ENCODE measurements around the gene MAP7.
"Not testable (repeated sequence)": the region's sequence is repeated elsewhere in the genome, so short reads cannot be mapped to it uniquely, and the experiment has no call there.

Gene MAP7

DNA sequence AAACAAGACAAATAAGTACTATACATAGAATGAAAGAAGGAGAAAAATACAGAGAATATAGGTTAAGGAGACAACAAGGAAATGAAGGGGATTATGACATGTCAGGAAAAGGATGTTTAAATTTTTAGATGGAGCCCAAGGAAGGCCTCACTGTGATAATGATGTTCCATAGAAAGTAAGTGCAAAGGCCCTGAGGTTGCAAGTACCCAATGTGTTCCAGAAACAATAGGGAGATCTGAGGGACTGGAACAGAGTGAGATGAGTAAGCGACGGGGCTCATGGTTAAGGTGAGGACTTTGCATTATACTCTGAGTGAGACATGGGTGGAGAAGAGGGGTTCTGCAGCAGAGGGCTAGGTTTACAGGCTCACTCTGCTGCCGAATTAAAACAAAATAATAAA lies 137.8 kb downstream of the MAP7 start:
- no peak for DNase-seq

DNA sequence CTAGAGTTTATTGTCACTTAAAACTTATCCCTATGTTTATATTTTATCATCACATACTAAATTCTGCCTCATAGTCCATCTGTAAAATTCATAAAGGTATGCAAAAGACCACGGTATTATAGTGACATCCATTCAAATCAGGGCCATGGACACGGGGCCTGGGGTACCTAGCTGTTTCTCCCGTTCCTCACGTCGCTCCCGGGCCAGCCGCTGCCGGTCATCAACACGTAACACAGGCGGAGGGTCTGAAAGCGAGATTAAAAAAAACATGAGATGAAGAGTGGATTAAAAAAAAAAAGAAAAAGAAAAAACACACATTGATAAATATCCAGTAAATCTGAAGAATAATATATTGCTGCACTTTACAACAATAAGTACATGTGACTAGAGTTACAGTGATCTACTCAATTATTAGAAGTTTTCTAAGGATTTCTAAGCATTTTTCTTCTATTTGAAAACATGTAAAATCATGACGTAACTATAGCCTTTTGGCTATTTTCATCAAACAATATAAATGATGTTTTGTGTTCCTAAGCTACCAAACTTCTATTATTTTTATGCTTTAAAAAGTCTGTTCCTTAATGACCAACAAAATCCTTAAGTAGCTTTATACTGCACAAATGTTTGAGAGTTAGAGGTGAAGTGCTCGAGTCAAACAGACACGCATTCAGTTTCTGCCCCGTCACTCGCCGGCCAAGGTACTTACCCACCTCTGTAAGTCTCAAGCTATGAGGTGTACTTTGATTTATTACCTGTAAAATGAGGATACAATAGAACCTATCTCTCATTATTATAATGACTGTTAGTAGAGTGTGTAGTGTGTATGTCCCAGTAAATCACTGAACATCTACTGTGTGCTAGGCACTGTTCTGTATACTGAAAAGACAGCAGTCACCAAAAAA lies 138.5 kb downstream of the MAP7 start:
- DNase-seq = no peak

DNA sequence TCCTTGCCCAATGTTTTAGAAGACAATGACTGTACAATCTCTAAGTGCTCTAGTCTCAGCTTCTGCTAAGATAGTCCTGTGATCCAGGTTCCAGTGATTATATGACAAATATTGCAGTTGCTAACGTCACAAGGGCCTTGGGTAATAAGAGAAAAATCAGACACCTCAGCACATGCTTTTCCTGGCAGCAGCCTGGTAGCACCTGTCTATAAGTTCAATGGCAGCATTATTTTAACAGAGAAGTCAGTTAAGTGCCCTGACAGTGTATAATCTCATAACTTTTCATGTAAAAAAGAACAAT lies 139.2 kb downstream of the MAP7 start:
- DNase-seq = no peak

DNA sequence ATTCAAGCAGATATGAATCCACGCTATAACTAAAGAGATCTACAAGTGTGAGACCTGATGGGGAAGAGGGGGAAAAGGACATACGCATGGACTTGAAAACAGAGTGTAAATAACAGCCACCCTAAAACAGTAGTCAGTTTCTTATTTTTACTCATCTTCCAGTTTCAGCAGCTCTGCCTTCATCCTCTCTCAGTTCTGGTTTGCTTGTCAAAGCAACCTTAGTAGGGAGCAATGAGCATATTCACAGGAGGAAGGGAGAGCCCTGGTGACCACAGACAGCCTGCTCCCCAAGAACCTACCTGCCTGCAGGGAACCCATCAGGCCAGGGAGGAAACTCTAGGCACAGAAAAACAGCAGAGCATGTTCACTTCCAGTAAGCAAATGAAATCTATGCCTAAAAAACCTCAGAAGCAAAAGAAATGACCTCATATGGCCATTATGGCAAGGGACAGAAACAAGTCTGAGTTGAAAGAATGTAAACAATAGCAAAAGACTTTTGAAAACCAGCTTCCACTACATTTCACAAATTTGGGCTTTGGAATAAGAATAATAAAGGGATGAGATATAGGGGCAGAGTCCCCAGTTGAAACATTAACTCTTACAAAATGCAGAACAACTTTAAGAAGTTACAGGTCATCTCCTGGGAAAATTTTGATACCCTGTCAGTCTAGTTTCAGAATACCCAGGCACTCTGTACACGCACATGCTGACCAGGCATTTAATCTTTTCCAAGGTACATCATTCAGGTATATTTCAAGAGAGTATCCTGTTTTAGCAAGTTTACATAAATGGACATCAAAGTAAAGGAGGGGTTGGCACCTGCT lies 139.8 kb downstream of the MAP7 start:
- no peak for DNase-seq

DNA sequence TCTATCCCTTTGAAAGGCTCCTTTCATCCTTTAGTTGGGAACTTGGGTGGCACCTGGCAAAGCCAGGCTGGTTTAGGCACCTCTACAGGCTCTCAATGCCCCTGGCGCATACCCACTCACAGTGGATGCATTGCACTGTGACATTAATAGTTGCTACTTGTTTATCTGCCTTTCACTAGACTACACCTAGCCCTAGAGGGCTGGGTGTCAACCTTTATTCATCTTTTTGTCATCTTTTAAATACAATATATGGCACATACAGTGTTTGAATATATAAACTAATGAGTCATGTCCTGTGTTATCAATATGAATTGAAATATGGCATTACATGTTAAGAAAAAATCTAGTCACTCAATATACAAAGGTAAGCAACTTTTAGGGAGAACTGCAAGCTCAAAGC lies 140.6 kb downstream of the MAP7 start:
- no peak for DNase-seq

DNA sequence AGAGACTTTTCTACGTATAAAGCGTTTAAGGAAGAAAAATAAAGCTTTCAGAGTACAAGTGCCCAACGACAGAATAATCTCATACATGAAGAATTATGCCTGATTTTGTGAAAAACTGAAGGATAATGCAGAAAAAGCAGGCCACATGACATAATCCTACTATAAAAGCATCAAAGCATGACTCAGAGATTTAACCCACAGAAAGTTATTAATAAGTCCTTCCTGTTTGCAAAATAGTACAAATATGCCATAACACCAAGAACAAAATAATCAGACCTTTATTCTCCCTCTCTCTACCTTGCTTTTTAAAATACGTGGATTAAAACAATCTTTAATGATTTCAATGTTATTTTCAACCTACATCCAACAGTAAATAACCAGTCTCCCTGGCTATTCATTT lies 142.0 kb downstream of the MAP7 start:
- DNase-seq = no peak

DNA sequence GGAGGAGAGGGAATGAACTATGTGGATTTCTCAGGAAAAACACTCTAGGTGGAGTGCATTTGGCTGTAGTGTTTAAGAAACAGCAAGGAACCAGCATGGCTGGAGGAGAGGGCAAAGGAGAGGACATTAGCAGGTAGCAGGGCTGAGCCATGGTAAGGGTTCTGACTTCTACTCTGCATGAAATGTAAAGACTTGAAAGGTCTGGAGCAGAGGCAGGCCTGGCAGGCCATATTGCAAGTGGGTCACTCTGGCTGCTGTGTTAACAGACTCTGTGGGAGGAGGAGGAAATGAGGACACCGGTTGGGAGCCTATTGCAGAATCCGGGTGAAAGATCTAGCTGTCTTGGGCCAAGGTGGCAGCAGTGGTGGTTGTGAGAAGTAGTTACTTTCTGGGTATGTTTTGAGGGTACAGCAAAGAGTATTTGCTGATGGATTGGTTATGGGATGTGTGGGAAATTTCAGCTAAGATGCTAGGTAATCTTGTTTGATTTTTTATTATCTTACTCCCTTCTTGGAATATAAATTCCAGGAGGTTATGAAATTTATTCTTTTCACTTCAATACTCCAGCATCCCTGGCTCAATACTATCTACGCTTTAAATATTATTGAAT lies 144.7 kb downstream of the MAP7 start:
- DNase-seq = no peak

DNA sequence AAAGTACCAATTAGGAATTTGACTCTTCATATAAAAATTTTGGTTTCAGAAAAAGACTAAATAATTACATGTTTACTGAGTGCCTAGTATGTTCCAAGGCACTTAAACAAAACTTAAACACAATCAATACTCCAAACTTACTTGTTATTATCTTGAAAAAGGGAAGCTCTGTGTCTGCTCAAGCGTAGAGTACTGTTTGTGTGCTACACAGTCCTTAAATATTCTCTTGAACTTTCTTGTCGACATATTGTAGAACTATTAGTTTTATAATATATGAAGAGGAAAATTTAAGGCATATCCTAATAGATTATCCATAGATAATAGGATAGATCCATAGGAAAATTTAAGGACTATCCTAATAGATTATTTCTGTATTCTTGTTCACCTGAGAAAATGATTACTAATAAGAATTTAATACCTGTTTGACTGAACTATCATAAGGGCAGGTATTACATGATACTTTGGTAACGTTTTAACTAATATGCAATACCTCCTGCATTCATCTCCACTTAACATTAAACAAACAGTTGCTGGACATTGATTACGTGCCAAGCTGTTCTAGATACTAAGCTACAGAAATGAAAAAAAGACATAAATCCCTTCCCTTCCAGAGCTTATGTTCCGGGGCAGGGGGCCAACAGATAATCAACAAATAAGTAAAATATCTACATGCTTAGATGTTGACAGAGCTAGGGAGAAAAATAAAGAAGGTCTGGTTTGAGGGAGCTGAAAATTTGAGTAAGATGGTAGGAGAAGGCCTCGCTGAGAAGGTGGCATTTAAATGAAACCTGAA lies 145.4 kb downstream of the MAP7 start:
- no peak for DNase-seq

DNA sequence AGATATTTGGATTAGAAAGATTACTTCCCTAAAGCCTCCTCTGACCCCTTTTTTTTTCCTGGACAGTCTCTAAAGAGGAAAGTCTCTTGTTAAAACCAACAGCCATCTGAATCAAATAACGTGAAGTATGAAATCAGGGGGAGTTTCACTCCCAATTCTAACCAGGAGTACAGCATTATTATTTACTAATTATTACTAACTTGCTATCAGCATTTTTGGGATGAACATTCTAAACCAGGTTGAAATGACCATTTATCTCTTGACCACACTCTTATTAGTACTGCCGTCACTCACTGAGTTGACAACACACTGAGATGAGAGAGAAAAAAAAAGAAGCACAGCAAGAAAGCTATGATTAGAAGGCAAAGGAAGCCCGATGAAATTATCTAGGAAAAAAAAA lies 146.2 kb downstream of the MAP7 start:
- no peak for DNase-seq

DNA sequence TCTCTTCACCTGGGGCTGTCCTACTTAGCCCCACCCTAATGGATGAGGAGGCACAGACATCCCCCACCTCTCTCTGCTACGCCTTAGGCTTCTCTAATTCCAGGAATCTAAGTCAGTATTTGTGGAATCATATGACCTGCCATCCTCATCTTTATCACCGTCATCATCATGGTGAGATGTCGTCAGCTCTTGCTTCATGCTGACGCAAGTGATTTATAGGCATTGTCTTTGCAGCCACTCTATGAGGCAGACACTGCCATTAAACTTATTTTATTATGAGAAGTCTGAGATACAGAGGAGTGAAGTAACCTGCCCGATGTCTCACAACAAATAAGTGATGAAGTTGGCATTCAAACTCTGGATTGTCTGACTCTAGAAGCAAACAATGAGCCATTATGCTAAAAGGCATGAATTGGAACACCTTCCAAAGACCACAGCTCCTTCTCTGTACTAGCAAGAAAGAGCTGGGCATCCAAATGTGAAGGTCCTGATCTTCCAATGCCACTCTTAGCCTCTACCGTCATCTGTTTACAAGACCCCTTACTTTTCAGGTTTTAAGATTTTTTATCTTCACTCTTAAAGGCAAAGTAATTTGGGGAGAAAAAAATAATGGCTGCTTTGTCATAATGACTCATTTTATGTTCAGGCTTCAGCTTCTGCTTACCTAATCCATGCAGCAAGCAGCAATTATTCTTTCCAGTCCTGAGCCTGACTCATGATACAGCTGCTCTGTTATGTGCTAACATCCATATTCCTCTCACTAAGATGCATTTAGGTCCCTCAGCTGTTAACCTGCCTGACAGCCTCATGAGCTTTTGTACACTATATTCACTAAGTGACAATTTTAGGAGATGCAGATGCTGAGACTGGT lies 146.9 kb downstream of the MAP7 start:
- no peak for DNase-seq

DNA sequence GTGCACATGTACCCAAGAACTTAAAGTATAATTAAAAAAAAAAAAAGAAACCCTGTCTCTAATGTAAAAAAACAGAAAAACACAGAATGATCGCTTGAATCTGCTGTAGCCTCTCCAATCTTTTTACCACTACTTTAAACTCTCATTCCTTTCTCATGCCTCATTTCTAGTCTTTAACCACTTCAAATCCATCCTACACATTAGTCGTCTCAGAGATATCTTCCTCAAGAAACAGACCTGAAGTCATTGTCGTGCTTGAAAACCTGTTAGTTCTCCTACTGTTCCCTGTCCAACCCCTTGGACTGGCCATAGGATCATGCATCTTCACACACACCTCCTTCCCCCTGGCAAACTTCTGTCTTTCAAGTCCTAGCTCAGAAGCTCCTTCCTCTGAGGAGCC lies 148.5 kb downstream of the MAP7 start:
- DNase-seq = no peak

DNA sequence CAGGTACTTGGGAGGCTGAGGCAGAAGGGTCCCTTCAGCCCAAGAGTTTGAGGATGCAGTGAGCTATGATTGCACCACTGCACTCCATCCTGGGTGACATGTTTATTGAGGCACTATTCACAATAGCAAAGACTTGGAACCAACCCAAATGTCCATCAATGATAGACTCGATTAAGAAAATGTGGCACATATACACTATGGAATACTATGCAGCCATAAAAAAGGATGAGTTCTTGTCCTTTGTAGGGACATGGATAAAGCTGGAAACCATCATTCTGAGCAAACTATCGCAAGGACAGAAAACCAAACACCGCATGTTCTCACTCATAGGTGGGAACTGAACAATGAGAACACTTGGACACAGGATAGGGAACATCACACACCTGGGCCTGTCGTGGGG lies 149.0 kb downstream of the MAP7 start:
- DNase-seq = not testable (repeated sequence)

DNA sequence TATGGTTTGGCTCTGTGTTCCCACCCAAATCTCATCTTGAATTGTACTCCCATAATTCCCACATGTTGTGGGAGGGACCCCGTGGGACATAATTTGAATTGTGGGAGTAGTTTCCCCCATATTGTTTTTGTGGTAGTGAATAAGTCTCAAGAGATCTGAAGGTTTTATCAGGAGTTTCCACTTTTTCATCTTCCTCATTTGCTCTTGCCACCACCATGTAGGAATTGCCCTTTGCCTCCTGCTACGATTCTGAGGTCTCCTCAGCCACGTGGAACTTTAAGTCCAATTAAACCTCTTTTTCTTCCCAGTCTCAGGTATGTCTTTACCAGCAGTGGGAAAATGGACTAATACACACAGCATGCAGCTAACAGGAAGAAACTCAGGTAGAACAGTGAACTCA lies 151.8 kb downstream of the MAP7 start:
- DNase-seq = no peak

DNA sequence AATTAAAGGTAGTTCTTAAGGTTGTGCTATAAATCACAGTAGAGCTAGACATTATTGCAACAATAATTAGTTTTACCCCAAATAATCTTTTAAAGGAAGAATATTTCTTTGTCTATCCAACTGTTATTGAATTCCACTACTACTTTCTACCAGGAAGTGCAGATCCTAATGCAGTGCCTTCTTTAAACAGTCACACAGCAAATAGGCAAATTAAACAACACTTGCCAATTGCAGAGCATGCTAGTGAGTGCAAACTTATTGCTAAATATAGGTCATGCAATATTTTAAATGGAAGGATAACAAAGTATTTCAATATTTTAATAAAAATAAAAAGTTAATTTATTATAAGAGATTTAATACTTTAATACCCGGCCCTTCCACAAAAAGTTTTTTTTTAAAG lies 153.3 kb downstream of the MAP7 start:
- no peak for DNase-seq

DNA sequence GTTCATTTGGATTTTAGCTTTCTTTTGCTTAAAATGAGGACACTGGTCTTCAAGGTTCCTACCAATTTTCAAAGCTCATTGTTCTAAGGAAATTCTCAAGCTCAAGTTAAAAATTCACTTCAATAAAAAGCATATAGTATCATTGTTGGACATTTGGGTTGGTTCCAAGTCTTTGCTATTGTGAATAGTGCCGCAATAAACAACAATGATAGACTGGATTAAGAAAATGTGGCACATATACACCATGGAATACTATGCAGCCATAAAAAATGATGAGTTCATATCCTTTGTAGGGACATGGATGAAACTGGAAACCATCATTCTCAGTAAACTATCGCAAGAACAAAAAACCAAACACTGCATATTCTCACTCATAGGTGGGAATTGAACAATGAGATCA lies 159.3 kb downstream of the MAP7 start:
- DNase-seq = not testable (repeated sequence)

DNA sequence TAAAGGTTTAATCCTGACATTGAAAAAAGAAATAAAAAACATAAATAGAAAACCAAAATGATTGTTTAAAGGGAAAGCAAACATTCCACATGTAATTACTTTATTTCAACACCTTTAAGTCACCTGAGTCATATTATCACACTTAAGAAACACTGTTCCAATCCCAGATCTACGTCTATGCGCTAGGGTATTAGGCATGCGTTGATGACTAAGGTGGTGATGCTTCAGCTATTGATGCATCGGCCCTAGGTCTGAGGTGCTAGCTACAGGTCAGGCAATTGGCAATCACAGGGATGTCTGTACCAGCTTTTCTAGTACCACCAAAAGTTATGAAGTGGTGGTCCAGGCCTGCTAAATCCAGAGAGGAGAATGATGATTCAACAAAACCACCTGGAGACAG lies 162.9 kb downstream of the MAP7 start:
- DNase-seq = no peak

DNA sequence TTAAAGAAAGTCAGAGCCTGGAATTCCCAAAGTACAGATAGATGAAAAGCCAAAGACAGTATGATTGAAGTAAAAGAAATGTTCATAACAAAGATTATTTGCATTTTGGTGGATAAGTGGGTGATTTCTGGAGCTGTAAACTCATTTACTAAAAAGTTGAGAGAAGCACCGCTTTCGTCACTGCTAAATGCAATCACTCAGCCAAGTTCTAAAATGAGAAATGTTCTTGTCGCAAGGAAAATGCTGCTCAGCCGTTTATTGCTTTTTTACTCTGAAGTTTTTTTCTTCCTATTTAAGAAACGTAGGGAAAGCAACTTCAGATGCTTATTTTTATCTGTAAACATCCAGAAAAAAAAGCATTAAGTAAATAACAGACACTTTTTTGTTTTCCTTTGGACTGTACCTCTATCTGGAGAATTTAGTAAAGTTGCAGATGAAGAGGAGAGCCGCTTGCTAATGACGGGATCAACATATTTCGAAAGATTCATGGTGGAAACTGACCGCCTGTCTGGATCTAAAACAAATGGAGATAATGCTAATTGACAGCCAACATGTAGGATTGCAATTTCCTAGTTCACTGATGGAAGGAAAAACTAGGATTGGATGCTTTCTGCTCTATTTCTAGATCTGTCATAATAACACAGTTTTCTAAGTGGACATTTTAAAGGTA lies 166.8 kb downstream of the MAP7 start:
- no peak for DNase-seq

DNA sequence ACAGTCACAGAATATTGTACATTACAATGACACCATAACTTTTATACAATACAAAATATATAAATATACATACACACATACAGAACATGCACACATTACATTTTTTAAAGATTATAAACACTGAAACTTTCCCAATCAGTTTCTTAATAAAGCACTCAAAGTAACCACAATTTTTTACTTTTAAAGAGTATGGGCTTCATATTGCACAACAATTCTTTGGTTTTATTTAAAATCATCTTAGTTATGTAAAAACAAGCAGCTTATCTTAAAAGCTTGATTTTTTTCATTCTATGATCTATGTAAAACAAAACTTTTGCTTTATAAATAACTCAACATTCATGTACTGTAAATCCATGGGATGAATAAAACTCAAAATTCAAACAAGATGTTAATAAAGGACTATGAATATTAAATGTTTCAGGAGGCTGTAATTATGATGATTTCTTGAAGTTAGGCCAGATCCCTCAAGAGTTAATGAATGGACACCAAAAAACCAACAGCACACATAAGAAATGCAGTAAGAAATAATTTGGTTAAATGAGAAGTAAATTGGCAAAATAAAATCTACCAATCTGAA lies 167.5 kb downstream of the MAP7 start:
- no peak for DNase-seq

DNA sequence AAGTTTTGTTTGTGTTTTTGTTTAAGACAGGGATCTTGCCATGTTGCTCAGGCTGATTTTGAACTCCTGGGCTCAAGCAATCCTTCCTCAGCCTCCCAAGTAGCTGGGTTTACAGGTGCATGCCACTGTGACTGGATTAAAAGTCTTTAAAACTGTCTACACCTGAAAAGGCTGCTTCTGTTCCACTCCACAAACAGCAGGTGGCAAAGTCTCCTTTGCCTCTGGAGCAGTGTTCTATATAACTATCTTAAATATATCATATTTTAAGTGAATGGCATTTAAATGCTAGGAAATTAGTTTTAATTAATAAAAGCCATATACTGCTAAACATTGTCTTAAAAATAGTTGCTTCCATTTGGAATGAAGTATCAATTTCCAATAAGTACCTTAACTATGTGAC lies 171.3 kb downstream of the MAP7 start:
- DNase-seq = no peak

DNA sequence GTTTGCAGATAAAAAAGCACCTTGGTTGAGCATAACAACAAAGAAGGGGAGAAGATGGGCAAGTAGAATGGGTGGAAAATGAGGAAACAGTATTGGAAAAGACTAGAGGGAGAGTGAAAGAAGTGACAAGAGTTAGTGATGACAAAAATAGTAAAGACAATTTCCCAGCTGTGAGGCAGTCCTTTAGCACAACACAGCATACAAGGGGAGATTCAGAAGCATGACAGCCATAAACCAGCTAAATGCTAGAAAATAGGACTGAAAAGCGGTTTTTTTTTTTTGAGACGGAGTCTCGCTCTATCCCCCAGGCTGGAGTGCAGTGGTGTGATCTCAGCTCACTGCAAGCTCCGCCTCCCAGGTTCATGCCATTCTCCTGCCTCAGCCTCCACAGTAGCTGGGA lies 174.4 kb downstream of the MAP7 start:
- not testable (repeated sequence) for DNase-seq

DNA sequence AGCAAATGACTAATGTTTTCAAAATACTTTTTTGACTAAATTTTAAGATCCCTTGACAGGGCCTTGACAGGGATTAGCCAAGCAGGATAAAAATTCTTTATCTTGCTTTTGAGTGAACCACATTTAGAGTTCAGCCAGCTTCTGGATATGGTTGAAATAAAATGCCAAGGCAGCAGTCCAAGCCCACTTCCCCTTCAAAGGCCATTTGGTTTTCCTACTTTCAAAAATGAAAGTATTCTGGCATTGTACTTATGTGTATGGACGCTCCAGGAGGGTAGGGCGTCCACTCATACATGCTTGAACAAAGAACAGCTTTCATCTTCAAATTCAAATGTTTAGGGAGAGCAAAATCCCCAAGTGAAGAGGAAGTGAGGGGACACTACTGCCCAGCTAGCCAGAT lies 178.3 kb downstream of the MAP7 start:
- no peak for DNase-seq
